IMR-90 (cell line): ENCODE measurements around the gene RSPH9. TPM values are rescaled to one million over a fixed set of nuclear protein-coding genes. Genes with fewer than 3 reads are reported as not detected.

Source experiments
- ATAC-seq: fragments of 200-7000 bp; cut with Tn5 transposase; 2 replicates; pipeline ENCODE4 v1.9.1; 2020; ENCODE audit warnings: low read depth, mild to moderate bottlenecking, moderate library complexity
- BruUV-seq: library from RNA; stranded (reverse); fragments of 400-500 nt; replicated peaks from 2 replicates; lab custom pipeline; 2021; lab: Mats Ljungman, UMichigan
- CTCF ChIA-PET: fragments of 300-600 bp; formaldehyde crosslinking; extraction: SDS; loops from one replicate; lab custom pipeline; 2021; ENCODE audit warnings: antibody characterized with exemption; lab: Yijun Ruan, JAX
- POLR2A ChIA-PET: fragments of 300-600 bp; sonication (Branson Sonifier 250); formaldehyde crosslinking; loops from one replicate; lab custom pipeline; 2022; ENCODE audit warnings: antibody characterized with exemption; ENCODE audit not compliant: unreplicated experiment; lab: Charles Lee
- DNase-seq: peaks from one replicate; pipeline ENCODE4 v3.0.0; 2013
- H2AFZ ChIP-seq: replicated peaks from 2 replicates; pipeline ENCODE3; 2013; ENCODE audit warnings: low read length, mild to moderate bottlenecking; ENCODE audit not compliant: poor library complexity
- H2AK5ac ChIP-seq: 2 replicates; pipeline ENCODE4 v1.6.1; 2013; ENCODE audit warnings: low read depth, low read length, inconsistent platforms
- H2AK9ac ChIP-seq: replicated peaks from 2 replicates; pipeline ENCODE3; 2013; ENCODE audit warnings: mild to moderate bottlenecking, low read depth, low read length, moderate library complexity; ENCODE audit not compliant: poor library complexity
- H2BK120ac ChIP-seq: 2 replicates; pipeline ENCODE4 v1.6.1; 2013; ENCODE audit warnings: low read depth, low read length, inconsistent platforms
- H2BK15ac ChIP-seq: 3 replicates; pipeline ENCODE4 v1.6.1; 2013; ENCODE audit warnings: low read depth, low read length, inconsistent platforms
- H2BK20ac ChIP-seq: 2 replicates; pipeline ENCODE4 v1.6.1; 2013; ENCODE audit warnings: low read depth, mild to moderate bottlenecking, inconsistent platforms, low read length, moderate library complexity
- H2BK5ac ChIP-seq: 2 replicates; pipeline ENCODE4 v1.6.1; 2013; ENCODE audit warnings: mild to moderate bottlenecking, low read depth, low read length, inconsistent platforms; ENCODE audit not compliant: poor library complexity, severe bottlenecking
- H3K14ac ChIP-seq: replicated peaks from 2 replicates; pipeline ENCODE4 v1.6.1; 2013; ENCODE audit warnings: low read depth, low read length, inconsistent platforms
- H3K18ac ChIP-seq: 2 replicates; pipeline ENCODE4 v1.6.1; 2013; ENCODE audit warnings: low read depth, low read length, control low read depth
- H3K23ac ChIP-seq: 2 replicates; pipeline ENCODE4 v1.6.1; 2013; ENCODE audit warnings: low read depth, low read length, inconsistent platforms
- H3K27ac ChIP-seq: 2 replicates; pipeline ENCODE4 v1.5.1; 2013; ENCODE audit warnings: mild to moderate bottlenecking, control low read depth, low read length; ENCODE audit not compliant: insufficient read depth
- H3K27me3 ChIP-seq: 2 replicates; pipeline ENCODE4 v1.6.1; 2013; ENCODE audit warnings: low read length; ENCODE audit not compliant: control insufficient read depth, insufficient read depth
- H3K36me3 ChIP-seq: 2 replicates; pipeline ENCODE4 v1.6.1; 2013; ENCODE audit warnings: low read length, mixed read lengths; ENCODE audit not compliant: control insufficient read depth, insufficient read depth
- H3K4ac ChIP-seq: 2 replicates; pipeline ENCODE4 v1.6.1; 2013; ENCODE audit warnings: low read depth, low read length, inconsistent platforms
- H3K4me1 ChIP-seq: 2 replicates; pipeline ENCODE4 v1.6.1; 2013; ENCODE audit warnings: low read length, mixed read lengths; ENCODE audit not compliant: control insufficient read depth, insufficient read depth
- H3K4me2 ChIP-seq: 2 replicates; pipeline ENCODE4 v1.6.1; 2013; ENCODE audit warnings: low read depth, mild to moderate bottlenecking, control low read depth, low read length, moderate library complexity
- H3K4me3 ChIP-seq: 2 replicates; pipeline ENCODE4 v1.5.1; 2013; ENCODE audit warnings: low read depth, mild to moderate bottlenecking, control low read depth, low read length, moderate library complexity; ENCODE audit not compliant: insufficient read depth
- H3K56ac ChIP-seq: 2 replicates; pipeline ENCODE4 v1.6.1; 2013; ENCODE audit warnings: low read length, inconsistent platforms; ENCODE audit not compliant: insufficient read depth; ENCODE audit errors: extremely low read depth
- H3K79me1 ChIP-seq, 2 experiments: 2 replicates each; pipeline ENCODE4 v1.6.1; 2013; ENCODE audit warnings: low read length in 2 of 2, inconsistent platforms in 1 of 2, low read depth in 1 of 2
- H3K9ac ChIP-seq: 2 replicates; pipeline ENCODE4 v1.6.1; 2013; ENCODE audit warnings: low read depth, low read length, control low read depth
- H3K9me1 ChIP-seq: 2 replicates; pipeline ENCODE4 v1.6.1; 2013; ENCODE audit warnings: low read length, inconsistent platforms; ENCODE audit not compliant: insufficient read depth
- H3K9me3 ChIP-seq: 2 replicates; pipeline ENCODE4 v1.6.1; 2013; ENCODE audit warnings: low read length; ENCODE audit not compliant: control insufficient read depth, insufficient read depth
- H4K20me1 ChIP-seq: 2 replicates; pipeline ENCODE4 v1.6.1; 2013; ENCODE audit warnings: low read length, inconsistent platforms; ENCODE audit not compliant: insufficient read depth
- H4K5ac ChIP-seq: 2 replicates; pipeline ENCODE4 v1.6.1; 2013; ENCODE audit warnings: mild to moderate bottlenecking, low read depth, low read length, control low read depth
- H4K8ac ChIP-seq, 2 experiments: 2 replicates each; pipeline ENCODE4 v1.6.1; 2013; ENCODE audit warnings: low read depth in 2 of 2, low read length in 2 of 2, control low read depth in 1 of 2, inconsistent platforms in 1 of 2
- H4K91ac ChIP-seq: 2 replicates; pipeline ENCODE4 v1.6.1; 2013; ENCODE audit warnings: low read depth, low read length, inconsistent platforms; ENCODE audit not compliant: insufficient read depth
- BHLHE40 ChIP-seq: fragments of 150-350 bp; IDR thresholded peaks from 2 replicates; pipeline ENCODE4 v1.6.1; 2016; ENCODE audit warnings: mild to moderate bottlenecking, low read depth, low read length
- CEBPB ChIP-seq: IDR thresholded peaks from 2 replicates; pipeline ENCODE4 v1.6.1; 2012; ENCODE audit warnings: low read depth, low read length, improper control_type of control experiment
- CHD1 ChIP-seq: IDR thresholded peaks from 2 replicates; pipeline ENCODE4 v1.6.1; 2012; ENCODE audit warnings: low read depth, low read length, improper control_type of control experiment
- FOS ChIP-seq: fragments of 150-350 bp; IDR thresholded peaks from 2 replicates; pipeline ENCODE4 v1.6.1; 2016; ENCODE audit warnings: low read depth, low read length
- MAFK ChIP-seq: IDR thresholded peaks from 2 replicates; pipeline ENCODE4 v1.6.1; 2012; ENCODE audit warnings: low read depth, low read length, improper control_type of control experiment
- MAZ ChIP-seq: IDR thresholded peaks from 2 replicates; pipeline ENCODE4 v1.6.1; 2012; ENCODE audit warnings: low read depth, mild to moderate bottlenecking, low read length, improper control_type of control experiment, moderate library complexity, borderline replicate concordance
- MXI1 ChIP-seq: IDR thresholded peaks from 2 replicates; pipeline ENCODE4 v1.6.1; 2012; ENCODE audit warnings: low read depth, mild to moderate bottlenecking, low read length, moderate library complexity, borderline replicate concordance
- NFE2L2 ChIP-seq: fragments of 150-350 bp; IDR thresholded peaks from 2 replicates; pipeline ENCODE4 v1.6.1; 2016; ENCODE audit warnings: low read depth, mild to moderate bottlenecking, low read length
- POLR2A ChIP-seq: IDR thresholded peaks from 2 replicates; pipeline ENCODE4 v1.6.1; 2012; ENCODE audit warnings: mild to moderate bottlenecking, low read depth, low read length
- RCOR1 ChIP-seq: IDR thresholded peaks from 2 replicates; pipeline ENCODE4 v1.6.1; 2012; ENCODE audit warnings: mild to moderate bottlenecking, low read length, improper control_type of control experiment; ENCODE audit not compliant: insufficient replicate concordance
- RFX5 ChIP-seq: IDR thresholded peaks from 2 replicates; pipeline ENCODE4 v1.8.0; 2012; ENCODE audit warnings: low read depth, mild to moderate bottlenecking, low read length, moderate library complexity
- SMC3 ChIP-seq: fragments of 150-350 bp; IDR thresholded peaks from 2 replicates; pipeline ENCODE4 v1.6.1; 2016; ENCODE audit warnings: low read depth, mild to moderate bottlenecking, antibody characterized with exemption, low read length, moderate library complexity
- WGBS, 2 experiments: methylation state at CpG; one replicate each; pipeline versions ENCODE4 v1.1.5 to v1.1.7; 2013; ENCODE audit warnings: missing lambda C conversion rate in 2 of 2; ENCODE audit not compliant: insufficient read length in 1 of 2; ENCODE audit errors: extremely low coverage in 2 of 2; 5-methylcytosine and 5-hydroxymethylcytosine counted together
- dilution Hi-C: fragments of 300-500 bp; cut with HindIII; formaldehyde crosslinking; loops from one replicate; pipeline ENCODE4 v1.14.3; 2018; ENCODE audit warnings: low sequenced_read_pairs; ENCODE audit not compliant: unreplicated experiment
- in situ Hi-C: fragments of 300-500 bp; cut with MboI; formaldehyde crosslinking; loops from 3 replicates; pipeline ENCODE4 v1.14.3; 2019; ENCODE audit warnings: low sequenced_read_pairs, inconsistent platforms, mixed read lengths
- intact Hi-C: fragments of 100-400 bp; cut with micrococcal nuclease; formaldehyde crosslinking; loops from 2 replicates; pipeline ENCODE4 v1.10.0; 2022
- polyA plus RNA-seq, 3 experiments: library from polyadenylated mRNA; depleted of rRNA; stranded (reverse); fragments of >200 nt; gene quantifications; 2 replicates each; pipeline ENCODE4 v1.2.3, GENCODE V29; 2012; ENCODE audit warnings: low replicate concordance in 1 of 3
- total RNA-seq: library from RNA; depleted of rRNA; stranded (reverse); fragments of >200 nt; gene quantifications from 2 replicates; pipeline ENCODE4 v1.2.3, GENCODE V29; 2012
- TF ChIP-seq, protein P1 (sequence below): fragments of 150-350 bp; IDR thresholded peaks from 2 replicates; pipeline ENCODE4 v1.6.1; 2017; ENCODE audit warnings: mild to moderate bottlenecking, antibody characterized with exemption, low read length, low read depth

RSPH9 gene
- total and polyA plus RNA-seq, 2 of the 4 experiments (the other 2 are of a cell fraction) = 0.18 to 0.21 TPM

DNA sequence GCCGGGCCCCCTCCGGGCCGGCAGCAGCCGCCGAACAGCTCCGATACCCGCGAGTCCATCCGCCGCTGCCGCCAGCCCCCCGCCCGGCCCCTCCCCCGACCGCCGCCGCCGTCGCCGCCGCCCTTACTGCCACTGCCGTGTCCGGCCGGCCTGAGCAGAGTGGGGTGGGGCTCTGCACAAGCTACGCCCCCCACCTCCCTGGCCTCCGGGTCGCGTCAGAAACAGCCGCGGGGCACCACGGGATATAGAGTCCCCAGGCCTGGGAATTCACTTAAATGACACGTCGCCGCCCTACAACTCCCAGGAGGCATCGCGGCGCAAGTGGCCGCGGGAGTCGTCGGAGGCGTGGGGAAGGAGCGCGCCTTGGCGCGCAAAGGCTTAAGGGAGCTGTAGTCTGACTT is 15.7 kb upstream of the RSPH9 start, which contains the start of gene GTPBP2:
TSS of gene GTPBP2 (minus strand) at position 161 of the 401 bp plus-strand sequence. CDS start at position 59, 102 bp downstream.
- Histone ChIP-seq H3K27ac (peak within 1 kb of the TSS; percentile 98), H3K27me3 (no peaks in the 10 kb centered on the region), H2BK20ac (peak within 1 kb of the TSS; percentile 76), H3K36me3 (peaks cover 21% of the 10 kb centered on the region), H3K9me3 (no peaks in the 10 kb centered on the region), H4K5ac (peak within 1 kb of the TSS; percentile 66), H2AK5ac (peak within 1 kb of the TSS; percentile 99), H3K9ac (peak within 1 kb of the TSS; percentile 99), H3K9me1 (peaks cover 24% of the 10 kb centered on the region), H3K4me1 (peaks cover 8% of the 10 kb centered on the region), H4K8ac (peak within 1 kb of the TSS; percentile 71 to 95), H4K20me1 (no peaks in the 10 kb centered on the region), H2AFZ (peak within 1 kb of the TSS; percentile 94), H2BK5ac (peak within 1 kb of the TSS; percentile 87), H2BK15ac (peak within 1 kb of the TSS; percentile 85; the same call in 2 of the 3 replicates), H3K23ac (peak within 1 kb of the TSS; percentile 99), H4K91ac (peak within 1 kb of the TSS; percentile 86), H2AK9ac (peak within 1 kb of the TSS; percentile 92), H3K4ac (peak within 1 kb of the TSS; percentile 96), H3K56ac (peak within 1 kb of the TSS; percentile 93), H3K79me1 (peaks cover 27 to 45% of the 10 kb centered on the region in 2 experiments), H3K4me2 (peak within 1 kb of the TSS; percentile 96), H3K14ac (peak within 1 kb of the TSS; percentile 99), H3K18ac (peak within 1 kb of the TSS; percentile 62), H2BK120ac (peak within 1 kb of the TSS; percentile 86), H3K4me3 (peak within 1 kb of the TSS; percentile 85)
- CTCF ChIA-PET = no interaction called here
- ATAC-seq (peak; percentile 86), DNase-seq (peak; percentile 99)
- BruUV-seq = no TSS peak
- intact Hi-C loops (loop anchor here (5.0 kb wide), 1 partner anchor 143 kb away; the partner anchor contains the start of gene VEGFA), in situ Hi-C loops (no loop called here), dilution Hi-C loops (no loop called here)
- POLR2A ChIA-PET = interaction anchor here (1.0 kb wide), 1 partner anchor 15 kb away, joined by 3 read pairs; no protein-coding TSS in a partner anchor
- WGBS, 2 experiments = 3% methylated on average over 8 of the region's 46 CpGs; no CpG with 5 or more reads in 1 of the 2 experiments
- no peak for TF ChIP-seq NFE2L2
- no peak for TF ChIP-seq RFX5
- TF ChIP-seq SMC3 = no peak
- no peak for TF ChIP-seq RCOR1
- TF ChIP-seq POLR2A = no peak
- no peak for TF ChIP-seq MAFK
- TF ChIP-seq, protein P1, sequence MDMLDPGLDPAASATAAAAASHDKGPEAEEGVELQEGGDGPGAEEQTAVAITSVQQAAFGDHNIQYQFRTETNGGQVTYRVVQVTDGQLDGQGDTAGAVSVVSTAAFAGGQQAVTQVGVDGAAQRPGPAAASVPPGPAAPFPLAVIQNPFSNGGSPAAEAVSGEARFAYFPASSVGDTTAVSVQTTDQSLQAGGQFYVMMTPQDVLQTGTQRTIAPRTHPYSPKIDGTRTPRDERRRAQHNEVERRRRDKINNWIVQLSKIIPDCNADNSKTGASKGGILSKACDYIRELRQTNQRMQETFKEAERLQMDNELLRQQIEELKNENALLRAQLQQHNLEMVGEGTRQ = no peak
- no peak for TF ChIP-seq CEBPB
- peak; percentile 54; the same call in 1 of the 2 replicates for TF ChIP-seq MXI1
- TF ChIP-seq BHLHE40 = no peak
- peak; percentile 81 for TF ChIP-seq MAZ
- TF ChIP-seq FOS = no peak
- TF ChIP-seq CHD1 = 0 out of 2 replicates have a peak, but pooled peaks have one; percentile 3
